Chondrocyte (in vitro differentiated cells): ENCODE results near the gene COMMD1. TPM values are rescaled to one million over a fixed set of nuclear protein-coding genes. Genes with fewer than 3 reads are reported as not detected.

Experiments used
- DNase-seq: peaks from one replicate; pipeline ENCODE4 v3.0.0; 2021; ENCODE audit warnings: mixed read lengths, low spot score
- H3K27ac Mint-ChIP-seq: one replicate; pipeline ENCODE4 v1.8.0; 2021; ENCODE audit warnings: mild to moderate bottlenecking, moderate library complexity, mixed read lengths; ENCODE audit not compliant: unreplicated experiment
- H3K27me3 Mint-ChIP-seq: 2 replicates; pipeline ENCODE4 v1.8.0; 2021; ENCODE audit warnings: low read depth, mixed read lengths
- H3K36me3 Mint-ChIP-seq: 2 replicates; pipeline ENCODE4 v1.8.0; 2021; ENCODE audit warnings: low read depth, mixed read lengths
- H3K4me1 Mint-ChIP-seq: 2 replicates; pipeline ENCODE4 v1.8.0; 2021; ENCODE audit warnings: low read depth, mild to moderate bottlenecking, mixed read lengths
- H3K4me3 Mint-ChIP-seq: one replicate; pipeline ENCODE4 v1.8.0; 2021; ENCODE audit warnings: mild to moderate bottlenecking, moderate library complexity, mixed read lengths; ENCODE audit not compliant: unreplicated experiment
- H3K9me3 Mint-ChIP-seq: 2 replicates; pipeline ENCODE4 v1.8.0; 2021; ENCODE audit warnings: low read depth, mixed read lengths
- CTCF ChIP-seq: fragments of 200-600 bp; sonication (generic); IDR thresholded peaks from 2 replicates; pipeline ENCODE4 v1.5.0; 2021; ENCODE audit warnings: antibody characterized with exemption, mild to moderate bottlenecking, moderate library complexity
- total RNA-seq: library from RNA; stranded (reverse); gene quantifications from 3 replicates; pipeline ENCODE4 v1.2.1, GENCODE V29; 2021

Gene COMMD1
- total RNA-seq, 1 donor from 2014 or later = 37.0 TPM

GRCh38 chr2:62030902-62031301, 125.4 kb downstream of the COMMD1 start:
- no peak overlapping the region for H3K27ac Mint-ChIP-seq
- TF ChIP-seq CTCF = no peak
- no peaks in the 10 kb centered on the region for H3K36me3 Mint-ChIP-seq
- H3K4me3 Mint-ChIP-seq = no peak overlapping the region
- no peaks in the 10 kb centered on the region for H3K9me3 Mint-ChIP-seq
- peaks cover 4% of the 10 kb centered on the region for H3K4me1 Mint-ChIP-seq
- H3K27me3 Mint-ChIP-seq = no peaks in the 10 kb centered on the region
- no peak for DNase-seq

- no peak for DNase-seq
- no peak for TF ChIP-seq CTCF
- Mint-ChIP-seq H3K4me1 (peaks cover 4% of the 10 kb centered on the region), H3K4me3 (no peak overlapping the region), H3K27ac (no peak overlapping the region), H3K9me3 (no peaks in the 10 kb centered on the region), H3K27me3 (no peaks in the 10 kb centered on the region), H3K36me3 (no peaks in the 10 kb centered on the region)
These were observed 126.6 kb downstream of the COMMD1 start for GRCh38 chr2:62032096-62032495.

- no peak for DNase-seq
- H3K9me3 Mint-ChIP-seq = no peaks in the 10 kb centered on the region
- no peaks in the 10 kb centered on the region for H3K36me3 Mint-ChIP-seq
- no peak for TF ChIP-seq CTCF
- no peak overlapping the region for H3K4me3 Mint-ChIP-seq
- H3K4me1 Mint-ChIP-seq = peaks cover 12% of the 10 kb centered on the region
- H3K27me3 Mint-ChIP-seq = no peaks in the 10 kb centered on the region
- no peak overlapping the region for H3K27ac Mint-ChIP-seq
These were observed 129.2 kb downstream of the COMMD1 start for GRCh38 chr2:62034715-62035114.

GRCh38 chr2:62036229-62036628, 130.8 kb downstream of the COMMD1 start:
- H3K27ac Mint-ChIP-seq = no peak overlapping the region
- H3K4me1 Mint-ChIP-seq = peaks cover 12% of the 10 kb centered on the region
- no peaks in the 10 kb centered on the region for H3K9me3 Mint-ChIP-seq
- no peak for TF ChIP-seq CTCF
- no peak overlapping the region for H3K4me3 Mint-ChIP-seq
- no peak for DNase-seq
- H3K27me3 Mint-ChIP-seq = no peaks in the 10 kb centered on the region
- no peaks in the 10 kb centered on the region for H3K36me3 Mint-ChIP-seq

GRCh38 chr2:62036761-62037250, 131.3 kb downstream of the COMMD1 start:
- DNase-seq = no peak
- no peak for TF ChIP-seq CTCF
- Mint-ChIP-seq H3K27me3 (no peaks in the 10 kb centered on the region), H3K27ac (no peak overlapping the region), H3K9me3 (peaks cover 3% of the 10 kb centered on the region), H3K4me1 (peaks cover 12% of the 10 kb centered on the region), H3K4me3 (no peak overlapping the region), H3K36me3 (peaks cover 1% of the 10 kb centered on the region)
